Peyer's patch (tissue), 4 donors: ENCODE measurements around the gene AFMID. TPM values are rescaled to one million over a fixed set of nuclear protein-coding genes. Genes with fewer than 3 reads are reported as not detected.

Experiments used
- DNase-seq, 3 donors: peaks; one replicate each; pipeline ENCODE4 v3.0.0-alpha.2; 2017 to 2019
- H3K27ac ChIP-seq, 4 donors: fragments of 200-600 bp; sonication (generic); one replicate each; pipeline ENCODE4 v1.5.1; 2016 to 2019
- H3K27me3 ChIP-seq, 2 donors: fragments of 200-600 bp; sonication (generic); one replicate each; pipeline ENCODE4 v1.5.1; 2019
- H3K36me3 ChIP-seq, 3 donors: fragments of 200-600 bp; sonication (generic); one replicate each; pipeline ENCODE4 v1.5.1; 2016 to 2019
- H3K4me1 ChIP-seq, 4 donors: fragments of 200-600 bp; sonication (generic); one replicate each; pipeline ENCODE4 v1.5.1; 2016 to 2019
- H3K4me3 ChIP-seq, 4 donors: fragments of 200-600 bp; sonication (generic); 1 replicate in 3 of 4; 2 replicates in 1 of 4; pipeline ENCODE4 v1.5.1; 2016 to 2019; ENCODE audit warnings: mild to moderate bottlenecking in 1 of 4
- H3K9me3 ChIP-seq, 4 donors: fragments of 200-600 bp; sonication (generic); one replicate each; pipeline ENCODE4 v1.5.1; 2016 to 2019; ENCODE audit warnings: mild to moderate bottlenecking in 1 of 4
- CTCF ChIP-seq, 6 experiments: fragments of 450-650 bp in 4 of 6; fragments of 200-600 bp in 2 of 6; sonication (generic) in 1 of 6; IDR thresholded peaks; one replicate each; pipeline ENCODE4 v1.5.1; 2017 to 2019; ENCODE audit warnings: antibody characterized with exemption in 6 of 6, mild to moderate bottlenecking in 3 of 6, moderate library complexity in 1 of 6
- POLR2A ChIP-seq, 2 donors: fragments of 450-650 bp; IDR thresholded peaks; one replicate each; pipeline ENCODE4 v1.5.1; 2017; ENCODE audit warnings: antibody characterized with exemption in 2 of 2, mild to moderate bottlenecking in 2 of 2, moderate library complexity in 2 of 2
- total RNA-seq, 4 donors: library from RNA; depleted of rRNA; stranded (reverse); fragments of >200 nt; gene quantifications; one replicate each; pipeline ENCODE4 v1.1.0, GENCODE V29; 2016

AFMID gene
- total RNA-seq, 4 donors from 2014 or later = 28.2 to 98.2 (median 51.7) TPM

- H3K9me3 ChIP-seq = no peaks in the 10 kb centered on the region
- no peaks in the 10 kb centered on the region for H3K4me1 ChIP-seq
- no peak overlapping the region for H3K27ac ChIP-seq
- no peaks in the 10 kb centered on the region for H3K36me3 ChIP-seq
- H3K27me3 ChIP-seq = no peaks in the 10 kb centered on the region
- no peak for DNase-seq
- TF ChIP-seq POLR2A (IDR thresholded peaks at IDR 0.05) = no peak
- no peak overlapping the region for H3K4me3 ChIP-seq
Measured at GRCh38 chr17:78240839-78241238, 53.7 kb downstream of the AFMID start.

DNA sequence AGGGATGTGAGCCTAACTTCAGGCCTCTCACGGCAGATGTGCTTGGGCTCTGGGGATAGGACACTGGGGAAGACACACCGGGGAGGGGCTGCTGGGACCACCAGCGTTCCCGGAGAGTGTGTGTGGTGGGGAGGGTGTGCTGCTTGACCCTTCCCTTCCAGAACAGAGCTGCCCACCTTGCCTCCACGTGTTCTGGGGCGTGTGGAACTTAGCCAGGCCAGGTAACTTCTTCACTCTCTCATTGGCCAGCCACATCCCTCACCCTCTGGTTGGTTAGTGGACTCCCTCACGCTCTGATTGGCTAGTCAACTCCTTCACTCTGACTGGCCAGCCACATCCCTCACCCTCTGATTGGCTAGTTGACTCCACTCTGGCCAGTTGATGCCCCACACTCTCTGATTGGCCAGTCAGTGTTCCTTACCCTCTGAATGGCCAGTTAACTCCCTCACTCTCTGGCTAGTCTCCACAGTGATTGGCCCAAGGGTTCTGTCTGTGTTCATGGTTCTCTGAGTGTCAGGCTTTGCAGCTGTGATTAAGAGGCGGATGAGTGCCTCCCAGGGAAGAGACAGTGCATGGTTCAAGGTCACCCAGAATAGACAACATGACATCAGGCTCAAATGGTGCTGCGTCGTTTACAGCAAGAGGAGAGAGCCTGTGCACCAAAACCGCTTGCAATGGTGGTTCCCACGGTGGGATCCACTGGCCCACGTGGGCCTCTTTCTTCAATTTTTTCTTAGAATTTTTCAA, 54.3 kb downstream of the AFMID start:
- Histone ChIP-seq H3K4me3 (no peak overlapping the region), H3K36me3 (no peaks in the 10 kb centered on the region), H3K27ac (no peak overlapping the region), H3K9me3 (no peaks in the 10 kb centered on the region), H3K4me1 (no peaks in the 10 kb centered on the region), H3K27me3 (no peaks in the 10 kb centered on the region)
- no peak for DNase-seq
- TF ChIP-seq POLR2A (IDR thresholded peaks at IDR 0.05) (no peak), CTCF (IDR thresholded peaks at IDR 0.05) (no peak)

DNA sequence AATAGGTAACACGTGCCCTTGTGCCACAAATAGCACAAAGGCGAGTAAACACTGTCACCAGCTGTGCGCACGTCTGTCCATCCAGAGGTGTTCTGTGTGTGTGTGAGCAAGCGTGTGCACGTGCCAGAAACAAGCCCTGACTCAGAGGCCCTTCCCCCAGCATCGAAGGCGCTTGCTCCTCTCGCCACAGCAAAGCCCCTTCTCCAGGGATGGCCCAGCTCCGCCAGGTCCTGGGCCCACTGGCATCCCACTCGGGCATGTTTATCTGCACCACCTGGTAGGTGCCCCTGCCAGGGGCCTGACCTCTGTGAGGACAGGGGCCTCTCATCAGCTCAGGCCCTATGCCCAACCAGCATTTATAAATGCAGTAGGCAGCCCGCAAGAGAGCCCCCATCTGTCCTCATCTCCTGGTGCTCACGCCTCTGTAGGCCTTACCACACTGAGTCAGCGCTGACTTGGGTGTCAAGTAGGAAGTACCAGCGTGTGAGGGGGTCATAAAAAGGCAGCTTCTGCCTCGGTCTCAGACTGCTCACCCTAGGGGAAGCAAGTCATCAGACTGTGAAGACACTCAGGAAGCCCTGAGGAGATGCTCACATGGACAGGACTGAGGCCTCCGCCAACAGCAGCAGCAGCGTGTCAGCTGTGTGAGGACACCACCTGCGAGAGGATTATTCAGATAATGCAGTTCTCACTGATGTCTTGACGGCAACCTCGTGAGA, 55.0 kb downstream of the AFMID start:
- H3K4me1 ChIP-seq = no peaks in the 10 kb centered on the region
- TF ChIP-seq CTCF (IDR thresholded peaks at IDR 0.05) (no peak), POLR2A (IDR thresholded peaks at IDR 0.05) (no peak)
- H3K36me3 ChIP-seq = no peaks in the 10 kb centered on the region
- H3K27me3 ChIP-seq = no peaks in the 10 kb centered on the region
- DNase-seq = peak in 2 of 3 donors; percentile 62 to 77
- peak overlapping the region in 2 of 4 donors; percentile 25 to 64 for H3K27ac ChIP-seq
- no peaks in the 10 kb centered on the region for H3K9me3 ChIP-seq
- no peak overlapping the region for H3K4me3 ChIP-seq

DNA sequence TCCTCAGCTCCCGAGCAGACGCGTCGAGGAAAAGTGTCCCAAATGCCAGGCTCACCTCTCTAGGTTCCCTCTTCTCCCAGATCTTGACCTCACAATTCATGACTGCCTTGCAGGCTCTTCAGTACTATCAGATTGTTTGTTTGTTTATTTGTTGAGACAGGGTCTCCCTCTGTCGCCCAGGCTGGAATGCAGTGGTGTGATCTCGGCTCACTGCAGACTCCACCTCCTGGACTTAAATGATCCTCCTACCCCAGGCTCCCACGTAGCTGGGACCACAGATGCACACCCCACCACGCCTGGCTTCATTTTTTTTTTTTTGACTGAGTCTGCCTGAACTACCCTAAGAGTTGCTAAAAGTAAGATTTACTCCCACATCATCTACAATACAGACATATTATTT, 60.1 kb downstream of the AFMID start:
- Histone ChIP-seq H3K36me3 (no peaks in the 10 kb centered on the region), H3K27ac (no peak overlapping the region), H3K9me3 (no peaks in the 10 kb centered on the region), H3K4me1 (peaks cover 0 to 22% (median 19%) of the 10 kb centered on the region in 4 donors), H3K27me3 (no peaks in the 10 kb centered on the region), H3K4me3 (no peak overlapping the region)
- TF ChIP-seq POLR2A (IDR thresholded peaks at IDR 0.05) (no peak), CTCF (IDR thresholded peaks at IDR 0.05) (no peak)
- DNase-seq = no peak

- Histone ChIP-seq H3K27me3 (no peaks in the 10 kb centered on the region), H3K27ac (peak overlapping the region in 1 of 4 donors; percentile 32), H3K9me3 (no peaks in the 10 kb centered on the region), H3K36me3 (no peaks in the 10 kb centered on the region), H3K4me1 (peaks cover 0 to 27% (median 24%) of the 10 kb centered on the region in 4 donors), H3K4me3 (no peak overlapping the region)
- DNase-seq = no peak
- TF ChIP-seq CTCF (IDR thresholded peaks at IDR 0.05) = no peak
- TF ChIP-seq POLR2A (IDR thresholded peaks at IDR 0.05) = no peak
Measured at GRCh38 chr17:78248051-78248914, 61.1 kb downstream of the AFMID start.
